Measurements from ENCODE around the gene ATP9B.

DNA sequence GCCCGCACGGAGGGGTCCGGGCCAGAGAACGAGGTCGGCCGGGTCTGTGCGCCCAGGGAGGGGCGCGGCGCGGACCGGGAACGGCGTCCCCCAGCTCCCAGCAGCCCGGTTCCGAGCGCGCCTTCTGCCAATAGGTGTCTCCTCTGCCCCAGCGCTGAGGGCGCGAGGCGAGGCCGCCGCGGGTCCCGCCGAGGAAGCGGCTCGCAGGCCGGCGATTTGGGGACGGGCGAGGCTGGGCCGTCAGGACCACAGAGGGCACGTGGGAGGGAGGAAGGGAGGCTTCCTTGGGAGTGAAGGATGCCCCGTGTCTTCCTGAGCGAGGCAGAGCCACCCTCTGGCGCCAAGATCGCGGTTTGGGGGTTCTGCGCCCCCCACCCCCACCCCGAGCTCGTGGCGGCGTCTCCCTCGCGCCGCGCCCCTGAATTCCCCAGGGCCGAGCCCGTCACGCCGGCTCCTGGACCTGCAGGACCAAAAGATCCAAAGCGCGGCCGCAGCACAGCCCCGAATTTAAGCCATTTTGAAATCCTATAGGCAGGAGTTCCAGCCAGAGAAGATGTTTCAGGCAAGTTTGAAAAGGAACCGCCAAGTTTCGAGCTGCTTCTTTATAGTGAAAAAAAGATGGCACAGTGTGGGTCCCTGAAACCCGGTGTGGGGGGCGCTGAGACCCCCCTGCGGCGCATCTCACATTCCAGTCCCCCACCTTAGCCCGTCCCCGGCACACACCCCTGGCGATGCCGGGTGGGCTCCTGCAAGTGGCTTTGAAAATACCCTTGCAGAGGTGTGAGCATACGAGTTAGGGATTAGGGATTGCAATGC is 327.4 kb downstream of the ATP9B start:
- TF ChIP-seq, protein P1, sequence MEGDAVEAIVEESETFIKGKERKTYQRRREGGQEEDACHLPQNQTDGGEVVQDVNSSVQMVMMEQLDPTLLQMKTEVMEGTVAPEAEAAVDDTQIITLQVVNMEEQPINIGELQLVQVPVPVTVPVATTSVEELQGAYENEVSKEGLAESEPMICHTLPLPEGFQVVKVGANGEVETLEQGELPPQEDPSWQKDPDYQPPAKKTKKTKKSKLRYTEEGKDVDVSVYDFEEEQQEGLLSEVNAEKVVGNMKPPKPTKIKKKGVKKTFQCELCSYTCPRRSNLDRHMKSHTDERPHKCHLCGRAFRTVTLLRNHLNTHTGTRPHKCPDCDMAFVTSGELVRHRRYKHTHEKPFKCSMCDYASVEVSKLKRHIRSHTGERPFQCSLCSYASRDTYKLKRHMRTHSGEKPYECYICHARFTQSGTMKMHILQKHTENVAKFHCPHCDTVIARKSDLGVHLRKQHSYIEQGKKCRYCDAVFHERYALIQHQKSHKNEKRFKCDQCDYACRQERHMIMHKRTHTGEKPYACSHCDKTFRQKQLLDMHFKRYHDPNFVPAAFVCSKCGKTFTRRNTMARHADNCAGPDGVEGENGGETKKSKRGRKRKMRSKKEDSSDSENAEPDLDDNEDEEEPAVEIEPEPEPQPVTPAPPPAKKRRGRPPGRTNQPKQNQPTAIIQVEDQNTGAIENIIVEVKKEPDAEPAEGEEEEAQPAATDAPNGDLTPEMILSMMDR (IDR thresholded peaks at IDR 0.05): no peak
- TF ChIP-seq POLR2A (IDR thresholded peaks at IDR 0.05): no peak

All from vagina (tissue), 2 donors.